GM18909 (cell line): ENCODE results near the gene THPO.

Source experiments
- ATAC-seq: cut with Tn5 transposase; IDR thresholded peaks from one replicate; pipeline ENCODE4 v1.9.1; 2021; ENCODE audit warnings: mild to moderate bottlenecking; ENCODE audit not compliant: unreplicated experiment, poor library complexity

THPO gene

DNA sequence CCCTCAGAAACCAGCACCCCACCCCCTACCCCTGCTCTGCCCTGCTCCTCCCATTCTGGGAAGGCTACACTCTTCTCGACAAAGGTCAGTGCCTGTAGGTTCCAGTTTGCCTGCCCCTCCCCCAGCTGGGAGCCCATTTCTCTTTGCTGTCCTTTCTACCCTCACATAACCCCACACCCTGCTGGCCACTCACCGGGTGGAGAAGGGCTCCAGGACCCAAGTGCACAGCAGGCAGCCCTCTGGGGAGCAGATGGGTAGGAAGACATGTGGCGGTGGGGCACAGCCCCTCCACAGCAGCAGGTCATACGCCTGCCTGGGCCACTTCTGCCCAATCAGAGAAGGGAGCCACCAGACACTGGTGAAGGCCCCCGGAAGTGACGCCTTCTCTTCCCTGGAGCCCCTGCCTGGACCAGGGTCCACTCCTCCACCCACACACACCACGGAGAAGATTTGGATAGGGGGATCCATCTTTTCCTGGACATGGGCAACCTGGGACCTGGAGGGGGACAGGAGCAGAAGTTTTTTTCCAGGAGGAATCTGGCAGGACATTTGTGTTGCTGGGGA lies at the start of gene THPO:
TSS of gene THPO (minus strand) at position 326 of the 564 bp plus-strand sequence. CDS start 1,948 bp downstream, outside the sequence.
- no peak for ATAC-seq

- no peak for ATAC-seq
These were observed 48.7 kb upstream of the THPO start for GRCh38 chr3:184426691-184427141.

GRCh38 chr3:184423561-184423960 lies 45.6 kb upstream of the THPO start:
- no peak for ATAC-seq

- no peak for ATAC-seq
These were observed 41.2 kb upstream of the THPO start for GRCh38 chr3:184419171-184419570.

DNA sequence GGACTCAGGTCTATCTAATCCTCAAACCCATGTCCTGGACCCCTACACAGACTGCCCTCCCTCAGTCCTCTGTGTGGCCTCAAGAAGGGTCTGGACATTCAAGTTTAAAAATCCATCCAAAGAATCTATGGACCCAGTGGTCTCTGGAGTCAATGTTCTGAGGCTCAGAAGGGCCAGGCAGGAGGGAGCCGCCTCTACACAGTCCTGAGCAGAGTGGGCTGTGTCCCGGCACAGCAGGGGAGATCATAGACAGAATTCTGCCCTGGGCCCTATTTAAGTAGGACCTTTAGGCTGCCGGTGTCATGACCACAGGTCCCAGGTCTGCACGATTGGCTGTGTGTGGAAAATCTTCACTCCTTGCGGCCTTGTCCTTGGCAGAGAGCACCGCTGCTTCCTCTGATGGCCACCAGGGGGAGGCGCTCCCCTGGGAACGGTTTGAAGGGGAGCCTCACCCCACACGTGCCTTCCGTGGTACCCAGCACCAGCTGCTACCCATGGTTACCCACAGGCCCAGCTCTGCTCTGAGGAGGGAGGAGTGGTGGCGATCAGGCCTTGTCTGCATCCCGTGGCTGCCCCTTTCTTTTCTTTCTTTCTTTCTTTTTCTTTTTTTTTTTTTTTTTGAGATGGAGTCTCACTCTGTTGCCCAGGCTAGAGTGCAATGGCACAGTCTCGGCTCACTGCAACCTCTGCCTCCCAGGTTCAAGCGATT lies 39.8 kb upstream of the THPO start:
- peak; percentile 84 for ATAC-seq

DNA sequence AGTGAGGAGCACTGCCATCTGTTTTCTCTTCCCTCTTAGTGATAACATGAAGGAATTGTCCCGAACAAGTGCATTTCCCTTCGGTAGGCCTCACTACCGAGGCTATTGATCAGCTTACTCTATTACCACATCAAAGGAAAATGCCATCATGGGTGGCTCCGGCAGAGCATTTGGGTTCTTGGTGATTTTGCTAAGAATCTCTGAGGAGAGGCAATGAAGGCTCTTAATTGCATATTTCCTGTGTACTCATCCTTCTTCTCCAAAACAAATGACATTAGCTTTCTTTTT lies 37.1 kb upstream of the THPO start:
- no peak for ATAC-seq

GRCh38 chr3:184414418-184415202 lies 36.6 kb upstream of the THPO start:
- no peak for ATAC-seq

DNA sequence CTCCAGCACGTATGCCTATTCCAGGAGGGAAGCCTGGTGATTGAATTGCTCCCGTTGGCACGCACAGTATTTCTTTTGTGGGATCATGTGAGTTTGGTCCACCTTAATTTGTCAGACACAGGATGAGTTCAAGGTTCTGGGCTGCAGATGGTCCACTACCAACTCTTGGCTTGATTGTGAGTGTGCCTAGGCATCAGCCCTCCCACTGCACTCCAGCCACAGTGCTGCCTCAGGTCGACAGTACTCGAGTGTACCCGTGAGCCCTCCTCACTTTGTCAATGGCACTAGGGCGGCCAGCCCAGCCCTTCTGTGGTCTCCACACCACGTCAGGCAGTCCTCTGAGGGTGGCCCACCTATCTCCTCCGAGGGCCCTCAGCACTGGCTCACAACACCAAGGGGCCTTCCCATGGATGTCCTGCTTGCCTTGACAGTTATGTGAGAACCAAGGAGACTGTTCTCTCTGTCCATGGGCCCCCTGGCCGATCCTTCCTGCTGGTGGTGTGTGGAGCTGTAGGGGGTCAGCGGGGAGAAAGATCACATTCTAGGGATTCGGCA lies 32.0 kb upstream of the THPO start:
- ATAC-seq = no peak

DNA sequence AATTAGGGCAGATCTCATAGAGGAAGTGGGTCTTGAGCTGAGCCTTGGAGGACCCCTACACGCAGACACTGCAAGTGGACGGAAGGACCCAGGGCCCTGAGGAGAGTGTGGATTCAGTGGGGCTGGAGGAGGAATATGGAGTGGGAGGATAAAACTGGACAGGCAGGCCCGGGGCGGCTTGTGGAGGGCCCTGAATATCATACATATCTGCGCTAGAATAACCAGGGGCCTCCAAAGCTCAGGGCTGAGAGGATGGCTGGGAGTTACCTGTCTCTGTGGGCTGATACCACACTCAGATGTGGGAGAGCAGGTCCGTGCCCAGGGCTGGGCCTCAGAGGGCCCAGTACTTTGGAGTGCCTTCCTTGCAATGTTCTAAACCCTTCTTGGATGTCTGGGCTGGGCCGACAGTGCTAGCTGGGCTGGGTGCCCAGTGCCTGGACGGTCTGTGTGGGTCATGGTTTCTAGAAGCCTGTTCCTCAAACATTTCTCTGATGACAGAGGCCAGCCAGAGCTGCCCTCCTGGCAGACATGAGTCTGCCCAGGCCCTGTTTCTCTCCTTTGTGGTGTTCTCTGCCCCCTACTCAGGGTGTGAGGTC lies 31.4 kb upstream of the THPO start:
- no peak for ATAC-seq

DNA sequence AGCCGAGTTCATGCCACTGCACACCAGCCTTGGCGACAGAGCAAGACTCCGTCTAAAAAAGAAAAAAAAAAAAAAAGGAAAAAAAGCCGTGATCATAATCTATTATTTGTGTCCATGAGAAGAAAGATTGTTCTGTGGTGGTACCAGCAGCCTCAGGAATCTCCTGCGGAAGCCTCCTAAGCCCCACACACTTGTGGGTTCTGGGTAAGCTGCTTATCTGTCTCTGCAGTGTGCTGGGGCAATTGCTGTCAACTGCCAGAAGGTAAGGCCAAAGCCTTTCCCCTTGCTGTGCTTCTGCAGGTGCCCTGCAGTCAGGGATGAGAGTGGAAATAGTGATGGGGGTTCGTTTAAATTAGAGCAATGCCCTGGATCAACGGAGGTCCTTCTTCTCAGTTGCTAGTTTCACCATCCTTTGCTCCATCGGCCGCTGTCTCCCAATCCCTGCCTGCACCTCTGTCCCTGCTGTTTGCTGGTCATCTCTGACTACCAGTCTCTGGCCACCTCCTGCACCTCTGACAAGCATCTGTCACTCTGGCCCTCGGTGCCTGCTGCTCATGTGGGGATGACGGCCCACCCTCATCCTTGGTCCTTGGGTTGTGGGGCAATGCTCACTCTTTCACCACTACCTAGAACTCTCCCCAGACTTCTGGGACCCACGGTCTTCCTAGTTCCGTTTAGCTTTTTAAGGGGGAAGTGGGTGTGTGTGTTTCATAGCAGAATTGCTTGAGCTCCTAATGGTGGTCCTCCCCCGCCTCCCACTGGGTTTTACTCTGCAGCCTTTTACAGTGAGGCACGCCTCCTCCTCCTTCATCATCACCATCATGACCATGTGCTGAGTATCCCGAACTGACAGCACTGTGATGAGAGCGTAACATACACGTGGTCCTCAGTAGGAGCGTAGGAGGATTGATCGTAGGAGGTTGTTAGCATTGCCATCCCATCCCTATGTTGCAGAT lies 27.3 kb upstream of the THPO start:
- no peak for ATAC-seq

DNA sequence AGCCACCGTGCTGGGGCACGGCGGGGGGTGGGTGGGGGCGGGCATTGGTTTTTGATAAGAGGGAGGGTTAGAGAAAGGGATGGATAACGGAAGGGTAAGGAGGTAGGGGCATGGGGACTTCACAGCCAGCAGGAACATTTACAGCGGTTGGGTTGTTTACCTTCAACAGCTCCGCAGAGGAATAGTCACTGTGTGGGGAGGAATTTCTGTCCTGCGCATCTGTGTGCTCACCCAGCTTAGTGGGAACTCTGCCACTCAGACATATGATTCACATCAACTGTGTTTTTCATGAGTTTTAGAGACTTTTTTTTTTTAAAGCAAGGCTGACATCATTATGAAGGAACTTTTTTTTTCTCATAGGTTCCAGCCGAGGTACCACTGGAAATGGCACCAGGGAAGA lies 21.4 kb upstream of the THPO start:
- no peak for ATAC-seq

GRCh38 chr3:184395320-184395660 lies 17.3 kb upstream of the THPO start:
- ATAC-seq = no peak

GRCh38 chr3:184391266-184391665 lies 13.3 kb upstream of the THPO start:
- no peak for ATAC-seq

- ATAC-seq = no peak
These were observed 12.0 kb upstream of the THPO start for GRCh38 chr3:184389935-184390528.

DNA sequence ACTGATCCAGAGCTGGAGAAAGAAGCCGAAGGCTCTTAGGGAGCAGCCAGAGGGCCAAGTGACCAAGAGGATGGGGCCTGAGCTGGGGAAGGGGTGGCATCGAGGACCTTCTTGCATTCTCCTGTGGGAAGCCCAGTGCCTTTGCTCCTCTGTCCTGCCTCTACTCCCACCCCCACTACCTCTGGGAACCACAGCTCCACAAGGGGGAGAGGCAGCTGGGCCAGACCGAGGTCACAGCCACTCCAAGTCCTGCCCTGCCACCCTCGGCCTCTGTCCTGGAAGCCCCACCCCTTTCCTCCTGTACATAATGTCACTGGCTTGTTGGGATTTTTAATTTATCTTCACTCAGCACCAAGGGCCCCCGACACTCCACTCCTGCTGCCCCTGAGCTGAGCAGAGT lies 11.4 kb upstream of the THPO start:
- ATAC-seq = no peak

- no peak for ATAC-seq
These were observed 10.9 kb upstream of the THPO start for GRCh38 chr3:184388936-184389230.

GRCh38 chr3:184388164-184388935 lies 10.3 kb upstream of the THPO start:
- ATAC-seq = no peak

DNA sequence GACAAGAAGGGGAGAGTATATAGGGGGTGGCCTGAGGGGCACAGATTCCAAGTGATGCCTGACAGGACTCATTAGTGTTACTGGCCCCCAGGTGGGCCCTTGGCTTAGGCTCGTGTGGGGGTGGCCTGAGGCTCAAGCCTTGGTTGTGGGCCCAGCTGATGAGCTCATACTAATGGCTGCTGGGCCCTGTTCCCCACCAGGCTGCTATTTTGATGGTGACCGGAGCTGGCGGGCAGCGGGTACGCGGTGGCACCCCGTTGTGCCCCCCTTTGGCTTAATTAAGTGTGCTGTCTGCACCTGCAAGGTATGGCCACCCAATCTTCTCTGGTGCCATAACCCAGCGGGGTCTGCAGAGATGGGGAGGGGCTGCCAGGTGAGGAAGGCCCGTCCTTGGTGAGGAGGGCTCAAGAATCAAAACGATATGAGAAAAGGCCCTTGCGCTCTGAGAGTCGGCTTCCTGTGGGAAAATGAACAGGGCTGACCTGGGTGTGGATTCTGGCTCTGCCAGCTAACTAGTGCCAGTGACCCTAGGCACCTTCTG lies 9.2 kb upstream of the THPO start:
- ATAC-seq = no peak
